ENCODE data around the gene PDE3B.

GRCh38 chr11:14813516-14813915, 169.9 kb downstream of the PDE3B start:
- no peak for TF ChIP-seq CTCF (IDR thresholded peaks at IDR 0.05 in 8 of 11, conservative IDR thresholded peaks at IDR 0.05 in 3 of 11)
- no peak for TF ChIP-seq POLR2A (IDR thresholded peaks at IDR 0.05)
